Hindlimb muscle (tissue), 1 donor: ENCODE measurements around the gene DDX5. TPM values are rescaled to one million over a fixed set of nuclear protein-coding genes. Genes with fewer than 3 reads are reported as not detected.

Source experiments
- DNase-seq: peaks from one replicate; pipeline ENCODE4 v3.0.0-alpha.2; 2013
- polyA plus RNA-seq: library from polyadenylated mRNA; unstranded; fragments of 120-200 nt; gene quantifications from one replicate; pipeline ENCODE4 v1.2.1, GENCODE V29; 2013; ENCODE audit not compliant: insufficient read length

Gene DDX5
- 372 TPM for polyA plus RNA-seq

DNA sequence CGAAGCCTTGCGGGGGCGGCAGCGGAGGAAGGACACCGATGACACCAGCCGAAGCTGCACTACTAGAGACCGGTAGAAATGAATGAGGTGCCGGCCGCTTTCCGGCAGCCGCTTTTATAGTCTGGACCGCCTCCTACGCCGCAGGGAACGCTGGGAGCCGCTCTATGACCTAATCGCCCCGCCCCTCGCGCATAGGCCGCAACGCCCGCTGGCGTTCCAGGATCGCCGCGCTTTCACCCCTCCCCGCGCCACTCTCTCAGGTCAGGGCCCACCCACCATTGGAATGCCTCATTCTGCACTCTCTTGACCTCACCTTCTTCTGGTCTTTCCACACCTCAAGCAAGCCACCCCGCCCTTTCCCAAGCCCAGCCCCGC lies at the start of gene DDX5:
TSS of gene DDX5 (minus strand) at position 89 of the 375 bp plus-strand sequence. CDS start 170 bp downstream, outside the sequence.
- peak; percentile 97 for DNase-seq

DNA sequence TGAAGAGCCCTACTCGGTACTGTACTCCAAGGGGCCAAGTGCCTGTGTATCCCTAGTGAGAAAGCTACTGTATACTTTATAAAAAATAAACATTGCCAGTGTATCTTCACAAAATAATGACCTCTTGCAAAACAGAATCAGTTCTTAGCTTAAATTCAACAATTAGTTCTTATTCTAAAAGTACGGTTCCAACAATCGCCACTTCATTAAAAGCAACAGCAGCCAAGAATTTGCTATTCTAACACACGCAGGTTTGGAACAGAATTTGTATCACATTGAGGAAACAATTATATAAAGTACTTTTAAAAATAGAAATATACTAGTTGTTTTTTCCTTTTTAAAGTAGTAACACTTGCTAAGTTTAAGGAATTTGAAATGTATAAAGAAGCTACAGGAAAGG lies 49.2 kb upstream of the DDX5 start:
- no peak for DNase-seq

DNA sequence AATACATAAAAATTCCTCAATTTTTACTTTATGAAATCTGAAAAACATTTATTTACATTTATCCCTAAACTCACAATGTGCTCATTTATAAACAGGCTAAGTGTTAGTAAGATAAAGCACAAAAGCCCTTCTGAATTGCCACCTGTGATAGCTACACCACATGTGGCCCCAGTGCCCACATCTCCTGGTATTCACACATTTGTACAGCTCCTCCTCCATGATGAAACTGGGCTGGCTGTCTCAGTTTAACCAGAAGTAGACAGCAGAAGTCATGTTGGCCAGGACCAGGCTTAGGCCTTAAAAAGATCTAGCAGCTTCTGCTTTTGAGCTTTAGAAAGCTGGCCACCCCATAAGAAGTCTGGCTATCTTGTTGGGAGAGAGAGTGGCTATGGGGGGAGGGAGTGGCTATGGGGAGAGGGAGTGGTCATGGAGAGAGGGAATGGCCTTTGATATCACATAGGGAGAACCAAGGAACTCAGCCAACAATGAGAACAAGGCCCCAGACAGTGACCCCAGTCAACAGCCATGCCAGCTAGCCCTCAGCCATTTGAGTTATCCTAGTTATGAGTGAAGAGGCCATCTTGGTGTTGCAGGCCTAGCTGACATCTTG lies 48.0 kb upstream of the DDX5 start:
- DNase-seq, result no peak

DNA sequence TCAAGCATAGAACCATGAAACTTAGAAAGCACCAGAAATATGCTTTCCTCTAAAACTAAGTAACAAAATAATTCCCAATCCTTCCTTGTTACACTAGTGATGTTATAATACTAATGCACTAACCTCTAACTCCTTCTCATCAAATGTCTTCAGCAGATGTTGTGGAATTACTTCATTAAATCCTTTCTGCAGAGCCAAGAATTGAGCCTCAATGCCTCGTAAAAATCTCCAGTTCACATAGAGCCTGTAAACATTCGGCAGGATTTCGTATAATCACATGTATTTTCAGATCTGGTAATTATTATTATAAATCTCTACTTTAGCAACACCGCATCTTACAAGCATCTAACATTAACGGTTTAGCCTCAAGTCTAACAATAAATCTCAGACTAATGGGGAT lies 45.4 kb upstream of the DDX5 start:
- peak; percentile 40 for DNase-seq

DNA sequence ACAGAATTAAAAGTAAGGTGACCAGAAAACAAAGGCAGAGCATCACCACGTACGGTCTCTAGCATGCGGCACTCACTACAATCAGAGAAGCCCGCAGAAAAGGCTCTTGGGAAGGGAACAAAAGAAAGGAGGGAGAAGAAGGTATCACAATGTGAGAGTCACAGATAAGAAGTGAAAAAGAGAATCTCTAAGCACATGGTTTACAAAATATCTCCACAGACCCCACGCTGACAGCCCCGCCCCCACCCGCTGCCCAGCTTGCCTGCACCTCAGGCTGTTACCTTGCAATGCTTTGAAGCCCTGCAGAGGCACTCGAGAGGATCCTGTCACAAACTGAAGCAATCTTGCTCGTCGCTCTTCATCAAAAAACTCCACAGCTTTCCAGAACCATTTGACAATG lies 41.2 kb upstream of the DDX5 start:
- DNase-seq, result no peak

DNA sequence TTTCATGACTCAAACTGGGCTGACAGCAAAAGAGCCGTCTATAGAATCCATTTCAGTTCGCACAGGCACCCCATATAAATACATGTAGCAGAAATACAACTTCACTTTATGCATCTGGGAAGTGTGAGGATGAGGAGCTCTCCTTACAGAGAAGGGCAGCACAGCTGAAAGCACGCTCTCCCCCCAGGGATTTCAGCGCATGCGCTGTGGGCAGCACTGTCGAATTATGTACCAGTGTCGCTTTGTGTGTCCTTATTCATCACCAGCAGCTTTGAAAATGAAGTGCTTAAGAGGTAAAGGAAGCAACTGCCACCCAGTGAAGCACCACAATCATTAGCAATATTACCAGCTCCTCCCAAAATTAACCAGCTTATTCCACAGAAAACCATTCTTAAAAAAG lies 40.6 kb upstream of the DDX5 start:
- no peak for DNase-seq

DNA sequence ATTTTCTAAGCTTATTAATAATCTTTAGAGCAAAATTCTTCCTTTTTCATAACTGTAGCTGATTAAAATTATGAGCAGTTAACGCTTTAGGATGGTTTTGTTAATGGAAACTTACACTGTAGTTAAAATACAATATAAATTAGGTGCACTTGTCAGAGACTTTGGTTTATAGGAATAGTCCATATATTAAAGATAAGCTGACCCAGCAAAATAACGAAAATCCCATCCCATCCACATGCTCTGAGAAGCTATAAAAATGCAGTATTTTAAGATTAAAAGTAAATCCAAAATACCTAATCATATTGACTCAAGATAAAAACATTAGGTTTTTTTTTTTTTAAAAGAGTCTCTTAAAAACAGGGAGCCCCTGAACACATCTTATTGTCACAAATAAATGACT lies 38.7 kb upstream of the DDX5 start:
- no peak for DNase-seq

DNA sequence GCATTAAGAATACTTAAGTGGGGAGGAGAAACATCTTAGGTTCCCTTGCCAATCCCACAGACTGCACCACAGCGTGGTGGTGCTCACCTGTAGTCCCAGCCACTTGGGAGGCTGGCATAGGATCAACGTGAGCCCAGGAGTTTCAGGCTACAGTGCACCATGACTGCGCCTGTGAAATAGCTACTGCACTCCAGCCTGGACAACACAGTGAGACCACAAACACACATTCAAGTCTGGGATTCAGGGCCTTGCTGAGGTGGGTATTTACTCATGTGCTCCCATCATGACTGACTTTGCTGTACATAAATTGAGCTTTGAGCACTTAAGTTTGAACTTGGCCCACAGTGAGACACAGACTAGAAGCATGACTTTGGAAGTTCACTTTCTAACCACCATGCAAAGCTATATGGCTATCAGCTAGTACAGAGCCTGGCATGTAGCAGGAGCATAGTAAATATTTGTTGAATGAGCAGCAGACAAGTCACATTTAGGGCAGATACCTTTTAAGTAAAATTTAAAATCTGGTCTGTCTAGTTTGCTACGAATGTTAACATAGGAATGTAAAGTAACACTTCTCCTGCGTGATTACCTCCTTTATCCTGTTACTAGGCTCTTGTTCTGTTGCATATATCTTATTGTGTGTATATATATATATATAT lies 34.2 kb upstream of the DDX5 start:
- DNase-seq, result no peak

DNA sequence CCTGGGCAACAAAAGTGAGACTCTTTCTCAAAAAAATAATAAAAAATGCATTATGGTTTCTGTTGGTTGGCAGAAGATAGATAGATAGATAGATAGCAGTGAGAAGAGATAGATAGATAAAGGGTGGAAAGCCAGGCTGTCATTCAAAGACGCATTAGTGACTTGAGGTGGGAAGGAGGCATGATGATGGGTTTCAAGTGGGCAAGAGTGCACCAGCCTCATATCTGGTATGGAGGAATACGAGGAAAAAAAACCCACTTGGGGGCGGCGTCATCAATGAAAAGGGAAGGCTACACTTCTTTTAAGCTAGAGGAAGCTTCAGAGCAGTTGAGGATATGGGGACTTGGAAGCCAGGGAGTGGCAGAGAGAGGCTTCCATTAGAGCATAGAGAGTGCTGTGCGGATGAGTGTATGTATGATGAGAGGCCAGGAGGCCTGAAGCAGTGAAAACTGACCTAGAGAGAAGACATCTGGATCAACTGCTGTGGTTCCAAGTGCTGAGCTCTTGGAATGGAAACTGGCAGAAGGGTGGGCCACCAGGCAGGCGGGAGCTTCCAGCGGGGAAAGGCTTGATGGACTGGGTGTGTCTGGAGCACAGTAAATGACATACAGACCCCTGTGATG lies 32.5 kb upstream of the DDX5 start:
- no peak for DNase-seq

DNA sequence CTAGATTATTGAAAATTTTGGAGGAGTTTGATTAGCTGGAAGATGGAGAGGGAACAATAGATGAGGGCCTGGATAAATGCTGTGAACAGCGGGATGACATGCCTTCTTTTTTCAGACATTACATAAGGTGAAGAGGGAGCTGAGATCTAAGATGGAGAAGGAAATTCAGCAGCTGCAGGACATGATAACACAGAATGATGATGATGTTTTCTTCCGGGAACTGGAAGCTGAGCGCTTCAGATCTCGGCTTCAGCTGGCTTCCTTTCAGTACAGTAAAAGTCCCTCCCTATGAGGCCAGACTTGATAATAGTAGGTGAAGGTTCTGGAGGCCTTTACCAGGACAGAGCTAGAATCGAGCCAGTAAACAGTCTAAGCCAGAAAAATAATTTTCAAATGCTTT lies 31.4 kb upstream of the DDX5 start:
- no peak for DNase-seq

DNA sequence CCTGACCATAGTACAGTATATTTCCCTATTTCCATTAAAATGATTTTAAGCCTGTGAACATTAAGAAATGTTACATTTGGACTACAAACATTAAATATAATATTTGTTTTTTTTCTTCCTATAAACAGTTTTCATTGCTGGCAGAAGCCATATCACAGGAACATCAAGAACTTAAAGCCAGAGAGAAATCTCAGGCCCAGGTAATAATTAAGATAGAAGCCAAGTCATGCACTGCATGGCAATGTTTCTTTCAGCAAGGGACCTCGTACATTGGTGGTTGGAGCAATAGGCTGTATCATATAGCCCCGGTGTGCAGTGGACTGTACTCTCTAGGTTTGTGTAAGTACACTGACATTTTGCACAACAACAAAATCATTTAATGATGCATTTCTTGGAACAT lies 30.8 kb upstream of the DDX5 start:
- no peak for DNase-seq

DNA sequence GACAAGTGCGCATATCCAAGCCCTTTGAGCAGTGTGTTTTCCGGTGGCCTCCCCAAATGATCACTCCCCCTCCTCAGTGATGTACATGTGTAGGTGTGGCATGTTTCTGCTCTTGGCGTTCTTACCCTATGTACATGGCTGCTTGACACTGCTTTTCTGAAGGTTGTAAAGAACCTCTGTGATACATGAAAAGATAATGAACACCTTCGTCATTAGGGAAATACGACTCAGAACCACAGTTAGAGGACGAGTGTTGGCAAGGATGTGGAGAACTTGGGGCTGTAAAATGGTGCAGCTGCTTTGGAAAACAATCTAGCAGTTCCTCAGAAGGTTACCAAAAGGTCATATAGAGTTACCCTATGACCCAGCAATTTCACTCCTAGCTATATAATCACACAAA lies 29.3 kb upstream of the DDX5 start:
- no peak for DNase-seq

DNA sequence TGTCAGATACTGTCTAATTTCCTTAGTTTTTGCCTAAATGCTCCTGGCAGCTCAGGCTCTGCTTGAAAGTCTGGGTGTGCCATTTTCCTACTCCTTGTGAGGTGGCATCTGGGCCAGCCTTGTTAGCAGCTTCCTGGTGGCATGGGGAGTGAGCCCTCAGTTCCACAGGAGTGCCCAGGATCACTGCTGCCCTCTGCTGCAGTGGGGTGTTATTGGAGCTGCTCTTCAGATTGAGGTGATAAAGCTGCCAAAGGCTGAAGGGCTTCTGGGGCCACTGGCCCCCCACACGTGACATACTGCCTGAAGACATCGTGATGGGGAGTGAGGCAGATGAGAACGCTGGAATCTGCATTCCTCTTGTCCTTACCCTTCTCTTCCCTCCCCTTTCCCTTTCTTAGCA lies 28.1 kb upstream of the DDX5 start:
- no peak for DNase-seq

DNA sequence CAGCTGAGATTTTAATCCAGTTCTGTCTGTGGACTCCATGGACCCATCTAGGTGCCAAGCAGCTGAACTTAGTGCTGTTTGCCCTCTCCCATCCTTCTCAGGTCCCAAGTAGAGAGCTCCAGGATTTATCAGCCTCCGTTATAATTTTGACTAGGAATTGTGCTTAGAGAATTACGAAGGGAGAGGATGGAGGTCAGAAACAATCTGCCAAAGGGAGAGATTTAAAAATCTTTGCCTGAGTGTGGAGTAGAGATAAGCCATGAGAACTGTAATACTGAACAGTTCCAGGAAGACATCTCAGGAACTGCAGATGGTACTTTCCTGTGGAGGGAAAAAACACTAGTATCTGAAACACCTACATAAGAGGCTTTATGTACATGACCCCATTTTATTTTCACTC lies 27.7 kb upstream of the DDX5 start:
- DNase-seq, result no peak

DNA sequence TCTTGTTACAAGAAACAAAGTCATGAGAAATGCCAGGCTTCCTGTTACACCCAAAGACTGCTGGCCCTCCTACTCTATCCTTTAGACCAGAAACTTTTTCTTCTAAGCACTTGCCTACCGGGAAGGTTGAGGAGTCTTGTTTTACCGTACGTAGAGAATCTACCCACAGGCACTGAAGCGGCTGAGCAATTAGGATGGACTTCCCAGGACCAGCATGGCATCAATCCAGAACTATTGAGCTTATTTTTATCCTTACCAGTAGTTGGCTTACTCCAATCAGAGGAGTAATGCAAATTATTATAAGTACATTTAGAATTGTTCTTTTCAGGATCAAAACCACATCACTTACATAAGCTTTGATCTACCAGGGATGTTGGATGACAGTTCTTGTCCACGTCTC lies 26.3 kb upstream of the DDX5 start:
- DNase-seq, result no peak

DNA sequence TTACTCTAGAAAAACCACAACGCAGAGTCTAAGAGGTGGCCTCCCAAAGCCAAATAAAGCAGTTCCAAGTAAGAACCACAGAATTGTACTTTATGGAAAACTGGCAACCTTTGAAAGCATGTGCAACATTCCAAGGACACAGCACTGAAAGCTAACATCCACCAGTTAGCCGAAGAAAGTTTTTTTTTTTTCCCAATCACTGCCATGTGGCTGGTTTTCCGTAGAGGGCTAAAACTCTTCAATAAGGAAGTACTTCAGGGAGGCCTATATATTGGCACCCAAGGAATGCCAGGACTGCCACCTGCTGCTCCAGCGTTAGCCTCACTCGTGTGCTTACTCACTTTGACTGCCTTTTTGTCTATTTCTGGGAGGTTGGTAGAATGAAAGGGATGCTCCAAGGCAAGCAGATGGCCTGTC lies 25.9 kb upstream of the DDX5 start:
- DNase-seq, result peak; percentile 21

DNA sequence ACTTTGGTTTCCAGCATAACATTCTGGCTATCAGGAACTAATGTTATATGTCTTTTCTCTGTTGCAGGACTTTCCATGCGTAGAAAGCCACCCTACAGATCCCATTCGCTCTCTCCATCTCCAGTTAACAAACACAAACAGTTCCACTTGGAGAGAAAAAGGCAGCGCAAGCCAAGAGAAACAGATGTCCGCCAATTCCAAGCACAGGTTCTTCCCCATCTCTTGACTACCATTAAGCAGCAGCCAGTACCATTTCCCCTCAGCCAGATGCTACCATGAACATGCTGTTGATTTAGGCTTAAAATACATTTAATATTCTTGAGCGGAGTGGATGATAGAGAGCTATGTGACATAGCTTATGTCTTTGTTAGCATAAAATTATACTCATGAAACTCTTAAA lies 23.1 kb upstream of the DDX5 start:
- no peak for DNase-seq

DNA sequence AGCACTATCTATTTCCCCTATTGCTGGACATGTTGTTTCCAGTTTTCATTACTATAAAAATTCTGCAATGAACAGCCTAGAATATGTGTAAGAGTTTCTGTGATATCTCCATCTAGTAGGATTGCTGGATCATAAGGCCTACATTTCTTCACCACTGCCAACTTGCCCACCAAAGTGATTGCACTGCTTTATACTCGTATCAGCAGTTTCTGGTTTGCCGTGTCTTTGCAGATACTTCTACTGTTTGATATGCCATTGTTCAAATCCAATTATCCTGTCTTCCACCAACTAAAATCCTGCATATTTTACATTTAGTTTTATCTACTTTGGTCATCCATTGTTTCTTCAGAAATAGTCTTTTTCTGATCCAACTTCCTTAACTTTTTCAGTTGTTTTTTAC lies 21.8 kb upstream of the DDX5 start:
- DNase-seq, result no peak

DNA sequence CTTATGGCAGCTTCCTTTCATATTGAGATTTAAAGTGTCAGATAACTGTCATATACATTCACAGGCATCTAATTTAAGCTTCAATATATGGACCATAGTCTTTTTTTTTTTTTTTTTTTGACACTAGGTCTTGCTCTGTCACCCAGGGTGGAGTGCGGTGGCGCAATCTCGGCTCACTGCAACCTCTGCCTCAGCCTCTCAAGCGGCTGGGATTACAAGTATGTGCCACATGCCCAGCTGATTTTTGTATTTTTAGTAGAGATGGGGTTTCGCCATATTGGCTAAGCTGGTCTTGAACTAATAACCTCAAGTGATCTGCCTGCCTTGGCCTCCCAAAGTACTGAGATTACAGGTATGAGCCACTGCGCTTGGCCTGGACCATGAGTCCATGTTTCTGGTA lies 14.3 kb upstream of the DDX5 start:
- DNase-seq, result no peak

DNA sequence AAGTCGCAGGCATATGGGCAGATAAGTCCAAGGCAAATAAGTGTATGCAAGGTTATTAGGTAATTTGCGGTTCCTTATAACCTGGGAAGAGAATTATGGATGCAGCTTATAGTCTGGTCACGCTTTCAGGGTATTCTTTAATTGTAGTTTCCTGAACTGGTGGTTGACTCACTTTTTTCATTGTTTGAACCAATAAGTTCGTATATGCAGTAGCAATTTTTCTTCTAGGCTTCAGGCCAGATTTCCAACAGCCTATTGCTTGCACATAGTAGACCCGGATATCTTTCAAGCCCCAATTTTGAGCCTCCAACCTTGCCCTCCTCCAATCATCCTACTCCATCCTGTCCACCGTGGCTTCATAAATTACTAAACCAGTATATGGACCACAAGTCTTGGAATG lies 13.5 kb upstream of the DDX5 start:
- DNase-seq, result no peak

DNA sequence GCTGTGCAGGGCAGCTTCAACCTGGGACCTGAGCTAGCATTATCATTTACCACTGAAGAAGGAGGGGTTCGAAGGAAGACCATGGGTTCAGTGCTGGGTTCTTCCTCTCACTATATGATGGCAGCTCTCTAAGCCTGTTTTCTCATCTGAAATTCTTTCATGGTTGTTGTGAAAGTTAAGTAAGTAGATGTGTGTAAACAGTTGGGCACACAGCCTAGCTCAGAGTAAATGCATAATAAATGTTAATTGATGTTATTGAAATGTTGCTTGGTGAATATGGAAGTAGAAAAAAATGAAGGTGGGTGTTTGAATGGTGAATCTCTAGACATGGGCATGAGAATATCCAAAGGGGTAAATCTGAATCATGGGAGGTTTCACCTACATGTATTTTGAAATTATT lies 9.7 kb upstream of the DDX5 start:
- DNase-seq, result no peak

DNA sequence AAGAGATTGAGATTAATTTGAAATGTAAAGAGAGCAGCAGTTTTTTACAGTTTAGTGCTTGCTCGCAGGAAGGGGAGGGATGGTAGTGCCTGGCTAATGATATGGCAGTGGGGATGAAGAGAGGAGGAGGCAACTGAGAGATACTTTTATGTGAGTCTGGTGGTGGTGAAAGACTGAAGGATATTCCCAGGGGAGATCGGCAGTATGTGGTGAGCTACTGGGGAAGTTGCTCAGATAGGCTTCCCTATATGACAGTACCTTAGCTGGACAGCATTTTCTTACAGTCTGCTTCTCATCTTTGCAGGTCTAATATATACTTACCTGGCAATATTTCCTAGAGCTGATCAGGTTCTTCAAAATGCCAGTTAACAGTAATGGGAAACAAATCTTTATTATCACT lies 9.3 kb upstream of the DDX5 start:
- DNase-seq, result no peak

DNA sequence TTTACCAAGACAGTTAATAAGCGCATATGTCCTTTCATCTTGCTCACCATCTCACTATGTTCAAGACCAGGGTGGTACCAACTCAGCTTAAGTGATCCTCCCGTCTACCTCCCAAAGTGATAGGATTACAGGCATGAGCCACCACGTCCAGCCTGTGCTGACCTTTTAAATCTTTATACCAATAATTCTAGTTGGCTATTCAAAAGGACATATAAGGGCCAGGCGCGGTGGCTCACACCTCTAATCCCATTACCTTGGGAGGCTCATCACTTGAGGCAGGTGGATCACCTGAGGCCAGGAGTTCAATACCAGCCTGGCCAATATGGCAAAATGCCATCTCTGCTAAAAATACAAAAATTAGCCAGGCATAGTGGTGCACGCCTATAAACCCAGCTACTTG lies 3.1 kb upstream of the DDX5 start:
- no peak for DNase-seq

DNA sequence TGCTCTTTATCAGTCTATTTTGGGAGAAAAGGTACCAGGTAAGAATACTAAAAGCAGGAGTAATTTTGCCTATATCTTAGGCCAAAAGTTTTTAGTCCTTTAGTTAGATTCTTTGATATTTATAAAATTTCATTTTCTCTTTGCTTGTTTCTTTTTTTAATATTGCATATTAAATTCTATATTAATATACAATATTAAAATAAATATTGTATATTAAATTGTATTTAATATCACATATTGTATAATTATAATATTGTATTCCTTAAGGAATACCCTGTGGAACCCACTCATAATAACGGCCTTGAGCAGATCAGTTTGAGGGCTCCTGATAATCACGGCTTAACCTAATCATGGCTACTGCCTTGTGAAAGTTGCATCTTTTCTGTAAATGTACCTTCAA lies 2.6 kb upstream of the DDX5 start:
- DNase-seq, result no peak

DNA sequence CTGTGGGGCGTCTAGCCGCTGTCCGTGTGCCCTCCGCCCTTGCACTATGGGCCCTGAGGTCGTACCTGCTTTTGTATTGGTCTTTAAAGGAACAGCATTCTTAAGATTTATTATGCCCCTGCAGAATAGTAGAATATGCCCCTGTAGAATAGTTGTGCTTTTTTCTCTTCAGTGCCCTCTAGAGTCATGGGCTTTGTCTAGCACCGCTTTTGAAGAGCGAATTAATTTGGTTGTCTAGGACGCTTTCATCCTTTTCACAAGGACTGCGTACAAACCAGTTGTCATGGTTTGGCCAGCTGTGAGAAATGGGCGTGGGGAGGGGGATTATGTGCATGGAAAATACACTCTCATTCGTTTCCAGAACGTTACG lies 1.3 kb upstream of the DDX5 start:
- peak; percentile 80 for DNase-seq
